GM23338 (cell line): ENCODE data around the gene MOCS2. TPM values are rescaled to one million over a fixed set of nuclear protein-coding genes. Genes with fewer than 3 reads are reported as not detected.
A peak's percentile ranks its signal among the peaks of the same experiment; 100 is the strongest.

Experiments
- ATAC-seq: fragments of 200-7000 bp; cut with Tn5 transposase; 3 replicates; pipeline ENCODE4 v1.9.1; 2020
- DNase-seq: peaks from one replicate; pipeline ENCODE4 v3.0.0-alpha.2; 2015; ENCODE audit warnings: low spot score
- H2AFZ ChIP-seq: fragments of 200-600 bp; sonication (generic); 2 replicates; pipeline ENCODE4 v1.8.0; 2016; ENCODE audit warnings: antibody characterized with exemption, mild to moderate bottlenecking, moderate library complexity
- H3F3A ChIP-seq: fragments of 200-600 bp; sonication (generic); replicated peaks from 2 replicates; pipeline ENCODE4 v1.8.0; 2017; ENCODE audit warnings: antibody characterized with exemption, mixed run types, low read depth
- H3K27ac ChIP-seq: fragments of 200-600 bp; sonication (generic); 2 replicates; pipeline ENCODE4 v1.6.1; 2016; ENCODE audit warnings: low read depth
- H3K27me3 ChIP-seq: fragments of 200-600 bp; sonication (generic); 2 replicates; pipeline ENCODE4 v1.8.0; 2016; ENCODE audit warnings: mild to moderate bottlenecking, mixed run types, moderate library complexity; ENCODE audit not compliant: insufficient read depth
- H3K36me3 ChIP-seq: fragments of 200-600 bp; sonication (generic); 2 replicates; pipeline ENCODE4 v1.8.0; 2016; ENCODE audit warnings: mild to moderate bottlenecking; ENCODE audit not compliant: insufficient read depth
- H3K4me1 ChIP-seq: fragments of 200-600 bp; sonication (generic); 2 replicates; pipeline ENCODE4 v1.8.0; 2016; ENCODE audit warnings: mild to moderate bottlenecking, moderate library complexity; ENCODE audit not compliant: insufficient read depth
- H3K4me2 ChIP-seq: fragments of 200-600 bp; sonication (generic); 2 replicates; pipeline ENCODE4 v1.7.1; 2017; ENCODE audit warnings: mixed run types
- H3K4me3 ChIP-seq: fragments of 200-600 bp; sonication (generic); 2 replicates; pipeline ENCODE4 v1.6.1; 2016; ENCODE audit warnings: mixed run types
- H3K79me2 ChIP-seq: fragments of 200-600 bp; sonication (generic); replicated peaks from 2 replicates; pipeline ENCODE4 v1.8.0; 2017; ENCODE audit warnings: mild to moderate bottlenecking; ENCODE audit not compliant: insufficient read depth
- H3K9me2 ChIP-seq: fragments of 200-600 bp; sonication (generic); 2 replicates; pipeline ENCODE4 v1.8.0; 2017; ENCODE audit not compliant: insufficient read depth
- H4K20me1 ChIP-seq: fragments of 200-600 bp; sonication (generic); replicated peaks from 2 replicates; pipeline ENCODE4 v1.8.0; 2017; ENCODE audit warnings: mild to moderate bottlenecking; ENCODE audit not compliant: insufficient read depth
- H3K27ac Mint-ChIP-seq: 2 replicates; pipeline ENCODE4 v1.8.0; 2020; ENCODE audit warnings: inconsistent platforms, mild to moderate bottlenecking, moderate library complexity, mixed read lengths
- H3K27me3 Mint-ChIP-seq: 3 replicates; pipeline ENCODE4 v1.8.0; 2022; ENCODE audit warnings: low read depth, mild to moderate bottlenecking, moderate library complexity, mixed read lengths, inconsistent platforms; ENCODE audit not compliant: insufficient read depth, poor library complexity
- H3K36me3 Mint-ChIP-seq: 3 replicates; pipeline ENCODE4 v1.8.0; 2021; ENCODE audit warnings: low read depth, mild to moderate bottlenecking, inconsistent platforms, moderate library complexity, mixed read lengths
- H3K4me1 Mint-ChIP-seq: 3 replicates; pipeline ENCODE4 v1.8.0; 2020; ENCODE audit warnings: mild to moderate bottlenecking, inconsistent platforms, mixed read lengths
- H3K4me3 Mint-ChIP-seq: 3 replicates; pipeline ENCODE4 v1.8.0; 2021; ENCODE audit warnings: moderate library complexity, mild to moderate bottlenecking, inconsistent platforms, mixed read lengths
- H3K9me3 Mint-ChIP-seq: 3 replicates; pipeline ENCODE4 v1.8.0; 2020; ENCODE audit warnings: moderate library complexity, mild to moderate bottlenecking, inconsistent platforms, mixed read lengths
- CTCF ChIP-seq, 2 experiments: fragments of 200-600 bp in 1 of 2; sonication (generic) in 1 of 2; conservative IDR thresholded peaks; 2 replicates each; pipeline versions ENCODE4 v1.5.1 to v1.6.1; 2016 to 2017; ENCODE audit warnings: antibody characterized with exemption in 2 of 2, low read depth in 2 of 2, mild to moderate bottlenecking in 2 of 2, moderate library complexity in 1 of 2
- NANOG ChIP-seq: IDR thresholded peaks from 2 replicates; pipeline ENCODE4 v1.6.1; 2016; ENCODE audit warnings: antibody characterized with exemption, borderline replicate concordance
- ZNF331 ChIP-seq: fragments of 250-450 bp; sonication (Bioruptor Pico); IDR thresholded peaks from 2 replicates; pipeline ENCODE4 v1.5.0; 2020; ENCODE audit warnings: low read depth, mild to moderate bottlenecking, moderate library complexity
- ZNF462 ChIP-seq: fragments of 250-450 bp; sonication (Bioruptor Pico); IDR thresholded peaks from 2 replicates; pipeline ENCODE4 v1.5.0; 2020; ENCODE audit warnings: mild to moderate bottlenecking, moderate library complexity
- polyA plus RNA-seq: library from polyadenylated mRNA; unstranded; fragments of >200 nt; fragmentation: Nextera tagmentation; extraction: Ambion mirVana; gene quantifications from 2 replicates; pipeline ENCODE4 v1.2.1, GENCODE V29; 2016
- total RNA-seq: library from RNA; depleted of rRNA; stranded (reverse); fragments of >200 nt; shearing (Covaris generic); gene quantifications from 2 replicates; pipeline ENCODE4 v1.2.3, GENCODE V29; 2014
- TF ChIP-seq, protein P1 (sequence below): IDR thresholded peaks from one replicate; pipeline ENCODE4 v1.6.1; 2018; ENCODE audit warnings: antibody characterized with exemption; ENCODE audit not compliant: unreplicated experiment

Gene MOCS2
- total and polyA plus RNA-seq, 2 experiments from 2014 or later, result 18.3 to 41.8 TPM

- no peaks in the 10 kb centered on the region for H3K27me3 ChIP-seq
- Mint-ChIP-seq H3K4me3 (no peak overlapping the region), H3K36me3 (peaks cover 4% of the 10 kb centered on the region; the same call in 2 of the 3 replicates), H3K27ac (no peak overlapping the region), H3K9me3 (no peaks in the 10 kb centered on the region; the same call in 2 of the 3 replicates), H3K4me1 (peaks cover 12% of the 10 kb centered on the region), H3K27me3 (no peaks in the 10 kb centered on the region)
- DNase-seq, result peak; percentile 39
- H3K4me3 ChIP-seq, result no peak overlapping the region
- no peaks in the 10 kb centered on the region for H3K79me2 ChIP-seq
- no peak overlapping the region for H2AFZ ChIP-seq
- H4K20me1 ChIP-seq, result no peaks in the 10 kb centered on the region
- no peak overlapping the region for H3K27ac ChIP-seq
- H3K4me1 ChIP-seq, result peaks cover 10% of the 10 kb centered on the region
- no peaks in the 10 kb centered on the region for H3K9me2 ChIP-seq
- H3F3A ChIP-seq, result no peaks in the 10 kb centered on the region; the same call in 1 of the 2 replicates
- ATAC-seq, result no peak
- peak in 1 of 2 experiments; percentile 66; a peak in 3 of 4 replicates for TF ChIP-seq CTCF (conservative IDR thresholded peaks at IDR 0.05; ENCODE audit: low read depth in 2 of 2)
- TF ChIP-seq, protein P1, sequence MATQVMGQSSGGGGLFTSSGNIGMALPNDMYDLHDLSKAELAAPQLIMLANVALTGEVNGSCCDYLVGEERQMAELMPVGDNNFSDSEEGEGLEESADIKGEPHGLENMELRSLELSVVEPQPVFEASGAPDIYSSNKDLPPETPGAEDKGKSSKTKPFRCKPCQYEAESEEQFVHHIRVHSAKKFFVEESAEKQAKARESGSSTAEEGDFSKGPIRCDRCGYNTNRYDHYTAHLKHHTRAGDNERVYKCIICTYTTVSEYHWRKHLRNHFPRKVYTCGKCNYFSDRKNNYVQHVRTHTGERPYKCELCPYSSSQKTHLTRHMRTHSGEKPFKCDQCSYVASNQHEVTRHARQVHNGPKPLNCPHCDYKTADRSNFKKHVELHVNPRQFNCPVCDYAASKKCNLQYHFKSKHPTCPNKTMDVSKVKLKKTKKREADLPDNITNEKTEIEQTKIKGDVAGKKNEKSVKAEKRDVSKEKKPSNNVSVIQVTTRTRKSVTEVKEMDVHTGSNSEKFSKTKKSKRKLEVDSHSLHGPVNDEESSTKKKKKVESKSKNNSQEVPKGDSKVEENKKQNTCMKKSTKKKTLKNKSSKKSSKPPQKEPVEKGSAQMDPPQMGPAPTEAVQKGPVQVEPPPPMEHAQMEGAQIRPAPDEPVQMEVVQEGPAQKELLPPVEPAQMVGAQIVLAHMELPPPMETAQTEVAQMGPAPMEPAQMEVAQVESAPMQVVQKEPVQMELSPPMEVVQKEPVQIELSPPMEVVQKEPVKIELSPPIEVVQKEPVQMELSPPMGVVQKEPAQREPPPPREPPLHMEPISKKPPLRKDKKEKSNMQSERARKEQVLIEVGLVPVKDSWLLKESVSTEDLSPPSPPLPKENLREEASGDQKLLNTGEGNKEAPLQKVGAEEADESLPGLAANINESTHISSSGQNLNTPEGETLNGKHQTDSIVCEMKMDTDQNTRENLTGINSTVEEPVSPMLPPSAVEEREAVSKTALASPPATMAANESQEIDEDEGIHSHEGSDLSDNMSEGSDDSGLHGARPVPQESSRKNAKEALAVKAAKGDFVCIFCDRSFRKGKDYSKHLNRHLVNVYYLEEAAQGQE, result no peak
- H3K36me3 ChIP-seq, result no peaks in the 10 kb centered on the region
- H3K4me2 ChIP-seq, result no peak overlapping the region
These were observed 5.4 kb upstream of the MOCS2 start for GRCh38 chr5:53114988-53115387.

- no peaks in the 10 kb centered on the region for H3K79me2 ChIP-seq
- H3F3A ChIP-seq, result no peaks in the 10 kb centered on the region; the same call in 1 of the 2 replicates
- H3K9me3 Mint-ChIP-seq, result no peaks in the 10 kb centered on the region; the same call in 2 of the 3 replicates
- no peak overlapping the region for H3K4me2 ChIP-seq
- no peaks in the 10 kb centered on the region for H4K20me1 ChIP-seq
- no peak overlapping the region for H3K27ac ChIP-seq
- no peaks in the 10 kb centered on the region for H3K9me2 ChIP-seq
- peak overlapping the region; percentile 72 for H2AFZ ChIP-seq
- peaks cover 12% of the 10 kb centered on the region for H3K4me1 Mint-ChIP-seq
- ATAC-seq (no peak), DNase-seq (no peak)
- H3K27me3 ChIP-seq, result no peaks in the 10 kb centered on the region
- no peak overlapping the region for H3K4me3 ChIP-seq
- no peaks in the 10 kb centered on the region for H3K36me3 ChIP-seq
- peaks cover 10% of the 10 kb centered on the region for H3K4me1 ChIP-seq
- H3K4me3 Mint-ChIP-seq, result no peak overlapping the region
- H3K27me3 Mint-ChIP-seq, result peaks cover 2% of the 10 kb centered on the region
- peaks cover 4% of the 10 kb centered on the region; the same call in 2 of the 3 replicates for H3K36me3 Mint-ChIP-seq
- H3K27ac Mint-ChIP-seq, result no peak overlapping the region
- TF ChIP-seq, protein P1, result no peak
- no peak for TF ChIP-seq ZNF462 (CRISPR knock-in tag)
- no peak for TF ChIP-seq NANOG
- TF ChIP-seq ZNF331, result no peak
These were observed 4.4 kb upstream of the MOCS2 start for GRCh38 chr5:53113947-53114346.
